HEK293 (cell line): ENCODE results near the gene PLOD3.

ENCODE experiments used
- CTCF ChIA-PET: fragments of 350-600 bp; formaldehyde crosslinking; extraction: SDS; loops from one replicate; lab custom pipeline; 2021; ENCODE audit warnings: antibody characterized with exemption; lab: Yijun Ruan, JAX
- POLR2A ChIA-PET: fragments of 300-600 bp; formaldehyde crosslinking; extraction: SDS; loops from one replicate; lab custom pipeline; 2020; ENCODE audit warnings: antibody characterized with exemption, inconsistent platforms; lab: Yijun Ruan, JAX
- H3K27ac ChIP-seq: fragments of 200-500 bp; sonication (Bioruptor generic); 2 replicates; pipeline ENCODE4 v1.5.1; 2014; ENCODE audit warnings: low read depth, low read length, control low read depth, inconsistent platforms; ENCODE audit errors: extremely low read depth
- H3K36me3 ChIP-seq, 2 experiments: fragments of 200-500 bp in 1 of 2; sonication (Bioruptor generic) in 1 of 2; 1 replicate in 1 of 2; 2 replicates in 1 of 2; pipeline ENCODE4 v1.5.1; 2014 to 2017; ENCODE audit warnings: inconsistent platforms in 2 of 2, low read length in 2 of 2; ENCODE audit not compliant: control insufficient read depth in 2 of 2, insufficient read depth in 1 of 2
- H3K4me1 ChIP-seq: fragments of 200-500 bp; sonication (Bioruptor generic); 2 replicates; pipeline ENCODE4 v1.5.1; 2014; ENCODE audit warnings: mild to moderate bottlenecking, low read length, inconsistent platforms; ENCODE audit not compliant: control insufficient read depth, insufficient read depth
- H3K4me3 ChIP-seq: 2 replicates; pipeline ENCODE4 v1.5.1; 2011; ENCODE audit warnings: low read depth, mild to moderate bottlenecking, control low read depth, low read length, moderate library complexity
- H3K9me3 ChIP-seq: fragments of 200-500 bp; sonication (Bioruptor generic); 2 replicates; pipeline ENCODE4 v1.5.1; 2014; ENCODE audit warnings: low read depth, low read length, inconsistent platforms; ENCODE audit not compliant: control insufficient read depth, insufficient read depth
- GLIS1 ChIP-seq: fragments of 450-650 bp; formaldehyde crosslinking; IDR thresholded peaks from 2 replicates; pipeline ENCODE4 v1.5.1; 2016; ENCODE audit warnings: missing biosample characterization, missing genetic modification characterization
- HOXC10 ChIP-seq: sonication (generic); formaldehyde crosslinking; IDR thresholded peaks from 2 replicates; pipeline ENCODE4 v1.8.1; 2023; ENCODE audit warnings: mild to moderate bottlenecking, missing genetic modification reagents
- MEIS1 ChIP-seq: sonication (generic); formaldehyde crosslinking; IDR thresholded peaks from 2 replicates; pipeline ENCODE4 v1.8.1; 2022; ENCODE audit warnings: missing genetic modification reagents, mild to moderate bottlenecking, borderline replicate concordance
- SETDB1 ChIP-seq: IDR thresholded peaks from one replicate; pipeline ENCODE4 v1.6.1; 2017; ENCODE audit warnings: mild to moderate bottlenecking, low read length, moderate library complexity, mixed read lengths; ENCODE audit not compliant: insufficient read length
- ZBTB17 ChIP-seq: fragments of 450-650 bp; formaldehyde crosslinking; IDR thresholded peaks from 2 replicates; pipeline ENCODE4 v1.5.1; 2016; ENCODE audit warnings: missing biosample characterization, missing genetic modification characterization
- ZBTB21 ChIP-seq: fragments of 450-650 bp; formaldehyde crosslinking; IDR thresholded peaks from 2 replicates; pipeline ENCODE4 v1.5.1; 2017; ENCODE audit warnings: missing biosample characterization, missing genetic modification characterization
- ZBTB48 ChIP-seq: fragments of 450-650 bp; formaldehyde crosslinking; IDR thresholded peaks from 2 replicates; pipeline ENCODE4 v1.5.1; 2016; ENCODE audit warnings: missing biosample characterization, missing genetic modification characterization
- ZFP37 ChIP-seq: fragments of 450-650 bp; formaldehyde crosslinking; IDR thresholded peaks from 2 replicates; pipeline ENCODE4 v1.5.1; 2016; ENCODE audit warnings: missing biosample characterization, missing genetic modification characterization
- ZNF146 ChIP-seq: fragments of 450-650 bp; formaldehyde crosslinking; IDR thresholded peaks from 2 replicates; pipeline ENCODE4 v1.5.1; 2016; ENCODE audit warnings: missing biosample characterization, missing genetic modification characterization
- ZNF169 ChIP-seq: fragments of 450-650 bp; formaldehyde crosslinking; IDR thresholded peaks from 2 replicates; pipeline ENCODE4 v1.5.1; 2016; ENCODE audit warnings: missing biosample characterization, missing genetic modification characterization
- ZNF184 ChIP-seq: fragments of 450-650 bp; IDR thresholded peaks from 2 replicates; pipeline ENCODE4 v1.5.1; 2018; ENCODE audit warnings: missing biosample characterization, mild to moderate bottlenecking, missing genetic modification characterization
- ZNF211 ChIP-seq: fragments of 450-650 bp; formaldehyde crosslinking; IDR thresholded peaks from 2 replicates; pipeline ENCODE4 v1.5.1; 2016; ENCODE audit warnings: low read depth, missing biosample characterization, missing genetic modification characterization
- ZNF274 ChIP-seq, 2 experiments: fragments of 200-500 bp in 1 of 2; fragments of 450-650 bp in 1 of 2; sonication (Bioruptor generic) in 1 of 2; formaldehyde crosslinking in 1 of 2; IDR thresholded peaks; 2 replicates each; pipeline versions ENCODE4 v1.5.1 to v1.6.1; 2014 to 2016; ENCODE audit warnings: borderline replicate concordance in 1 of 2, inconsistent platforms in 1 of 2, low read length in 1 of 2, missing biosample characterization in 1 of 2, missing genetic modification characterization in 1 of 2
- ZNF350 ChIP-seq: fragments of 450-650 bp; formaldehyde crosslinking; IDR thresholded peaks from 2 replicates; pipeline ENCODE4 v1.5.0; 2017; ENCODE audit warnings: missing biosample characterization, mild to moderate bottlenecking, missing genetic modification characterization
- ZNF394 ChIP-seq: fragments of 450-650 bp; formaldehyde crosslinking; IDR thresholded peaks from 2 replicates; pipeline ENCODE4 v1.5.1; 2016; ENCODE audit warnings: missing biosample characterization, missing genetic modification characterization, mild to moderate bottlenecking, moderate library complexity, borderline replicate concordance
- ZNF433 ChIP-seq: fragments of 450-650 bp; formaldehyde crosslinking; IDR thresholded peaks from 2 replicates; pipeline ENCODE4 v1.5.1; 2016; ENCODE audit warnings: missing biosample characterization, missing genetic modification characterization, low read depth
- ZNF548 ChIP-seq: fragments of 450-650 bp; formaldehyde crosslinking; IDR thresholded peaks from 2 replicates; pipeline ENCODE4 v1.5.1; 2016; ENCODE audit warnings: missing biosample characterization, missing genetic modification characterization
- ZNF555 ChIP-seq: fragments of 450-650 bp; formaldehyde crosslinking; conservative IDR thresholded peaks from 2 replicates; pipeline ENCODE4 v1.5.1; 2017; ENCODE audit warnings: missing biosample characterization, mild to moderate bottlenecking, missing genetic modification characterization, inconsistent platforms
- ZNF571 ChIP-seq: fragments of 450-650 bp; formaldehyde crosslinking; IDR thresholded peaks from 2 replicates; pipeline ENCODE4 v1.5.0; 2017; ENCODE audit warnings: missing biosample characterization, missing genetic modification characterization
- ZNF600 ChIP-seq: fragments of 450-650 bp; formaldehyde crosslinking; IDR thresholded peaks from 2 replicates; pipeline ENCODE4 v1.5.1; 2016; ENCODE audit warnings: missing biosample characterization, missing genetic modification characterization
- ZNF670 ChIP-seq: fragments of 450-650 bp; formaldehyde crosslinking; IDR thresholded peaks from 2 replicates; pipeline ENCODE4 v1.5.1; 2016; ENCODE audit warnings: missing biosample characterization, missing genetic modification characterization, low read depth
- ZNF830 ChIP-seq: fragments of 450-650 bp; IDR thresholded peaks from 2 replicates; pipeline ENCODE4 v1.5.0; 2018; ENCODE audit warnings: missing biosample characterization, missing genetic modification characterization, low read depth, mild to moderate bottlenecking, moderate library complexity
- ZNF843 ChIP-seq: fragments of 450-650 bp; formaldehyde crosslinking; IDR thresholded peaks from 2 replicates; pipeline ENCODE4 v1.5.1; 2016; ENCODE audit warnings: missing biosample characterization, missing genetic modification characterization
- TF ChIP-seq, protein P1 (sequence below): fragments of 450-650 bp; formaldehyde crosslinking; conservative IDR thresholded peaks from 2 replicates; pipeline ENCODE4 v1.5.1; 2016; ENCODE audit warnings: low read depth, missing biosample characterization, missing genetic modification characterization
- TF ChIP-seq, protein P2 (sequence below): fragments of 450-650 bp; formaldehyde crosslinking; IDR thresholded peaks from 2 replicates; pipeline ENCODE4 v1.5.1; 2016; ENCODE audit warnings: missing biosample characterization, missing genetic modification characterization
- TF ChIP-seq, protein P3 (sequence below): fragments of 450-650 bp; formaldehyde crosslinking; IDR thresholded peaks from 2 replicates; pipeline ENCODE4 v1.5.1; 2016; ENCODE audit warnings: missing biosample characterization, missing genetic modification characterization
- TF ChIP-seq, protein P4 (sequence below): fragments of 450-650 bp; formaldehyde crosslinking; IDR thresholded peaks from 2 replicates; pipeline ENCODE4; 2016; ENCODE audit warnings: missing biosample characterization, missing genetic modification characterization

The PLOD3 gene

DNA sequence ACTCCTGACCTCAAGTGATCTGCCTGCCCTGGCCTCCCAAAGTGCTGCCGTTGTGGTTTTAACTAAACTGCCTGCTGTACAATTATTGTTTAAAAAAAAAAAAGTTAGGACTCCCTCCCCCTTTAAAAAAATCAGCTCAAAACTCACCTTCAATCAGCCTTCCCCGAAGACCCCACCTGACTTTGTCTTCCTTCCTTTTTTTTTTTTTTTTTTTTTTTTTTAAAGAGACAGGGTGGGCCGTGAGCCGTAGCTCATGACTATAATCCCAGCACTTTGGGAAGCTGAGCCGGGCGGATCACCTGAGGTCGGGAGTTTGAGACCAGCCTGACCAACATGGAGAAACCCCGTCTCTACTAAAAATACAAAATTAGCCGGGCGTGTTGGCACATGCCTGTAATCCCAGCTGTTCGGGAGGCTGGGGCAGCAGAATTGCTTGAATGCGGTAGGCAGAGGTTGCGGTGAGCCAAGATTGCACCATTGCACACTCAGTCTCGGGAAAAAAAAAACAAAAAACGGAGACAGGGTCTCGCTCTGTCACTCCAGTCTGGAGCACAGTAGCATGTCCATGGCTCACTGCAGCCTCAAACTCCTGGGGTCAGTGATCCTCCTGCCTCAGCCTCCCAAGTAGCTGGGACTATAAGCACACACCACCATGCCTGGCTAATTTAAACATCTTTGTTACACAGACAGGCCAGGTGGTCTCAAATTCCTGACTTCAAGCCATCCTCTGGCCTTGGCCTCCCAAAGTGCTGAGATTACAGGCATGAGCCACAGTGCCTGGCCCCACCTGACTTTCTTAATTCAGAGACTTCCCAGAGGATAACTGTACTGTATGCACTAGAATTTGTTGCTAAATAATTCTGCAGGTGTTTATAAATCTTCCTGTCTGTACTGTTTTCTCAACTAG lies 24.3 kb upstream of the PLOD3 start:
- H3K27ac ChIP-seq: no peak overlapping the region
- no peak for TF ChIP-seq ZNF670 (tag by site-specific recombination)
- TF ChIP-seq ZNF211 (tag by site-specific recombination): no peak
- TF ChIP-seq ZNF830 (tag by site-specific recombination): no peak
- TF ChIP-seq GLIS1: peak; percentile 50; the same call in 1 of the 2 replicates
- TF ChIP-seq, protein P1, sequence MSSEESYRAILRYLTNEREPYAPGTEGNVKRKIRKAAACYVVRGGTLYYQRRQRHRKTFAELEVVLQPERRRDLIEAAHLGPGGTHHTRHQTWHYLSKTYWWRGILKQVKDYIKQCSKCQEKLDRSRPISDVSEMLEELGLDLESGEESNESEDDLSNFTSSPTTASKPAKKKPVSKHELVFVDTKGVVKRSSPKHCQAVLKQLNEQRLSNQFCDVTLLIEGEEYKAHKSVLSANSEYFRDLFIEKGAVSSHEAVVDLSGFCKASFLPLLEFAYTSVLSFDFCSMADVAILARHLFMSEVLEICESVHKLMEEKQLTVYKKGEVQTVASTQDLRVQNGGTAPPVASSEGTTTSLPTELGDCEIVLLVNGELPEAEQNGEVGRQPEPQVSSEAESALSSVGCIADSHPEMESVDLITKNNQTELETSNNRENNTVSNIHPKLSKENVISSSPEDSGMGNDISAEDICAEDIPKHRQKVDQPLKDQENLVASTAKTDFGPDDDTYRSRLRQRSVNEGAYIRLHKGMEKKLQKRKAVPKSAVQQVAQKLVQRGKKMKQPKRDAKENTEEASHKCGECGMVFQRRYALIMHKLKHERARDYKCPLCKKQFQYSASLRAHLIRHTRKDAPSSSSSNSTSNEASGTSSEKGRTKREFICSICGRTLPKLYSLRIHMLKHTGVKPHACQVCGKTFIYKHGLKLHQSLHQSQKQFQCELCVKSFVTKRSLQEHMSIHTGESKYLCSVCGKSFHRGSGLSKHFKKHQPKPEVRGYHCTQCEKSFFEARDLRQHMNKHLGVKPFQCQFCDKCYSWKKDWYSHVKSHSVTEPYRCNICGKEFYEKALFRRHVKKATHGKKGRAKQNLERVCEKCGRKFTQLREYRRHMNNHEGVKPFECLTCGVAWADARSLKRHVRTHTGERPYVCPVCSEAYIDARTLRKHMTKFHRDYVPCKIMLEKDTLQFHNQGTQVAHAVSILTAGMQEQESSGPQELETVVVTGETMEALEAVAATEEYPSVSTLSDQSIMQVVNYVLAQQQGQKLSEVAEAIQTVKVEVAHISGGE (tag by site-specific recombination): no peak
- TF ChIP-seq ZNF394 (tag by site-specific recombination): 0 out of 2 replicates have a peak, but pooled peaks have one; percentile 21
- TF ChIP-seq ZNF600 (tag by site-specific recombination): 0 out of 2 replicates have a peak, but pooled peaks have one; percentile 18
- TF ChIP-seq, protein P2, sequence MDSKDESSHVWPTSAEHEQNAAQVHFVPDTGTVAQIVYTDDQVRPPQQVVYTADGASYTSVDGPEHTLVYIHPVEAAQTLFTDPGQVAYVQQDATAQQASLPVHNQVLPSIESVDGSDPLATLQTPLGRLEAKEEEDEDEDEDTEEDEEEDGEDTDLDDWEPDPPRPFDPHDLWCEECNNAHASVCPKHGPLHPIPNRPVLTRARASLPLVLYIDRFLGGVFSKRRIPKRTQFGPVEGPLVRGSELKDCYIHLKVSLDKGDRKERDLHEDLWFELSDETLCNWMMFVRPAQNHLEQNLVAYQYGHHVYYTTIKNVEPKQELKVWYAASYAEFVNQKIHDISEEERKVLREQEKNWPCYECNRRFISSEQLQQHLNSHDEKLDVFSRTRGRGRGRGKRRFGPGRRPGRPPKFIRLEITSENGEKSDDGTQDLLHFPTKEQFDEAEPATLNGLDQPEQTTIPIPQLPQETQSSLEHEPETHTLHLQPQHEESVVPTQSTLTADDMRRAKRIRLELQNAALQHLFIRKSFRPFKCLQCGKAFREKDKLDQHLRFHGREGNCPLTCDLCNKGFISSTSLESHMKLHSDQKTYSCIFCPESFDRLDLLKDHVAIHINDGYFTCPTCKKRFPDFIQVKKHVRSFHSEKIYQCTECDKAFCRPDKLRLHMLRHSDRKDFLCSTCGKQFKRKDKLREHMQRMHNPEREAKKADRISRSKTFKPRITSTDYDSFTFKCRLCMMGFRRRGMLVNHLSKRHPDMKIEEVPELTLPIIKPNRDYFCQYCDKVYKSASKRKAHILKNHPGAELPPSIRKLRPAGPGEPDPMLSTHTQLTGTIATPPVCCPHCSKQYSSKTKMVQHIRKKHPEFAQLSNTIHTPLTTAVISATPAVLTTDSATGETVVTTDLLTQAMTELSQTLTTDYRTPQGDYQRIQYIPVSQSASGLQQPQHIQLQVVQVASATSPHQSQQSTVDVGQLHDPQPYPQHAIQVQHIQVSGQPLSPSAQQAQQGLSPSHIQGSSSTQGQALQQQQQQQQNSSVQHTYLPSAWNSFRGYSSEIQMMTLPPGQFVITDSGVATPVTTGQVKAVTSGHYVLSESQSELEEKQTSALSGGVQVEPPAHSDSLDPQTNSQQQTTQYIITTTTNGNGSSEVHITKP (tag by site-specific recombination): 0 out of 2 replicates have a peak, but pooled peaks have one; percentile 33
- TF ChIP-seq ZNF146 (tag by site-specific recombination): no peak
- no peak for TF ChIP-seq ZNF843 (tag by site-specific recombination)
- no peak for TF ChIP-seq ZNF555 (tag by site-specific recombination)
- no peak for TF ChIP-seq HOXC10 (CRISPR knock-in tag)
- no peak for TF ChIP-seq ZNF571 (tag by site-specific recombination)
- TF ChIP-seq, protein P3, sequence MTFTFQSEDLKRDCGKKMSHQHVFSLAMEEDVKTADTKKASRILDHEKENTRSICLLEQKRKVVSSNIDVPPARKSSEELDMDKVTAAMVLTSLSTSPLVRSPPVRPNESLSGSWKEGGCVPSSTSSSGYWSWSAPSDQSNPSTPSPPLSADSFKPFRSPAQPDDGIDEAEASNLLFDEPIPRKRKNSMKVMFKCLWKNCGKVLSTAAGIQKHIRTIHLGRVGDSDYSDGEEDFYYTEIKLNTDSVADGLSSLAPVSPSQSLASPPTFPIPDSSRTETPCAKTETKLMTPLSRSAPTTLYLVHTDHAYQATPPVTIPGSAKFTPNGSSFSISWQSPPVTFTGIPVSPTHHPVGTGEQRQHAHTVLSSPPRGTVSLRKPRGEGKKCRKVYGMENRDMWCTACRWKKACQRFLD (tag by site-specific recombination): no peak
- no peak for TF ChIP-seq ZNF184 (tag by site-specific recombination)
- TF ChIP-seq ZBTB17 (tag by site-specific recombination): 0 out of 2 replicates have a peak, but pooled peaks have one; percentile 41
- TF ChIP-seq SETDB1: no peak
- no peak for TF ChIP-seq ZBTB21 (tag by site-specific recombination)
- TF ChIP-seq ZFP37 (tag by site-specific recombination): no peak
- TF ChIP-seq ZNF274 (IDR thresholded peaks at IDR 0.05; ENCODE audit: low read length): no peak
- no peak for TF ChIP-seq ZNF274 (tag by site-specific recombination; IDR thresholded peaks at IDR 0.05; ENCODE audit: borderline replicate concordance)
- no peak for TF ChIP-seq ZBTB48 (tag by site-specific recombination)
- TF ChIP-seq ZNF169: no peak
- TF ChIP-seq ZNF548 (tag by site-specific recombination): peak; percentile 56; the same call in 1 of the 2 replicates
- TF ChIP-seq ZNF433 (tag by site-specific recombination): no peak
- no peak for TF ChIP-seq MEIS1
- TF ChIP-seq ZNF350: no peak
- TF ChIP-seq, protein P4, sequence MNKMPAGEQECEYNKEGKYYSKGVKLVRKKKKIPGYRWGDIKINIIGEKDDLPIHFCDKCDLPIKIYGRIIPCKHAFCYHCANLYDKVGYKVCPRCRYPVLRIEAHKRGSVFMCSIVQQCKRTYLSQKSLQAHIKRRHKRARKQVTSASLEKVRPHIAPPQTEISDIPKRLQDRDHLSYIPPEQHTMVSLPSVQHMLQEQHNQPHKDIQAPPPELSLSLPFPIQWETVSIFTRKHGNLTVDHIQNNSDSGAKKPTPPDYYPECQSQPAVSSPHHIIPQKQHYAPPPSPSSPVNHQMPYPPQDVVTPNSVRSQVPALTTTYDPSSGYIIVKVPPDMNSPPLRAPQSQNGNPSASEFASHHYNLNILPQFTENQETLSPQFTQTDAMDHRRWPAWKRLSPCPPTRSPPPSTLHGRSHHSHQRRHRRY (tag by site-specific recombination): no peak

More for the DNA sequence above, 24.3 kb upstream of the PLOD3 start:
- ChIA-PET POLR2A (no interaction called here), CTCF (interaction anchor here (0.6 to 1.4 kb wide), 3 partner anchors 15 to 98 kb away, joined by 4 to 5 read pairs (median 4); no protein-coding TSS in a partner anchor)
- Histone ChIP-seq H3K4me1 (peaks cover 2% of the 10 kb centered on the region; the same call in 1 of the 2 replicates), H3K36me3 (peaks cover 0 to 39% of the 10 kb centered on the region in 2 experiments; a peak in 2 of 3 replicates), H3K9me3 (no peaks in the 10 kb centered on the region), H3K4me3 (no peak overlapping the region)
